ENCODE results near the gene INHBC. TPM values are rescaled to one million over a fixed set of nuclear protein-coding genes. Genes with fewer than 3 reads are reported as not detected.
"Not testable (repeated sequence)": the region's sequence is repeated elsewhere in the genome, so short reads cannot be mapped to it uniquely, and the experiment has no call there.

INHBC gene
- polyA plus RNA-seq, 1 of the 3 experiments (the other 2 are of a cell fraction) = 0.08 TPM

DNA sequence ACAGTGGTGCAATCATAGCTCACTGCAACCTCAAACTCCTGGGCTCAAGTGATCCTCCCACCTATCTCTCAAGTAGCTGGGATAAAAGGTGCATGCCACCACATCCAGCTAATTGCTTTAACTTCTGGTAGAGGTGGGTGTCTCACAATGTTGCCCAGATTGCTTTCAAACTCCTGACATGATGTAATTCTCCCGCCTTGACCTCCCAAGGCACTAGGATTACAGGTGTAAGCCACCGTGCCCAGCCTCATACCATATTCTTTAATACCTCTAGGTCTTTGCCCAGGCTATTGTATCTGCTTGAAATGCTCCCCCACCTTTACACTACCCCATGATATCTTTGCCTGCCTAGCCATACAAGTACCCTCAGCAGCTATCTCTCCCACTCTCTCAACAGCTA, 15.1 kb upstream of the INHBC start (continued):
- TF ChIP-seq, protein P1, sequence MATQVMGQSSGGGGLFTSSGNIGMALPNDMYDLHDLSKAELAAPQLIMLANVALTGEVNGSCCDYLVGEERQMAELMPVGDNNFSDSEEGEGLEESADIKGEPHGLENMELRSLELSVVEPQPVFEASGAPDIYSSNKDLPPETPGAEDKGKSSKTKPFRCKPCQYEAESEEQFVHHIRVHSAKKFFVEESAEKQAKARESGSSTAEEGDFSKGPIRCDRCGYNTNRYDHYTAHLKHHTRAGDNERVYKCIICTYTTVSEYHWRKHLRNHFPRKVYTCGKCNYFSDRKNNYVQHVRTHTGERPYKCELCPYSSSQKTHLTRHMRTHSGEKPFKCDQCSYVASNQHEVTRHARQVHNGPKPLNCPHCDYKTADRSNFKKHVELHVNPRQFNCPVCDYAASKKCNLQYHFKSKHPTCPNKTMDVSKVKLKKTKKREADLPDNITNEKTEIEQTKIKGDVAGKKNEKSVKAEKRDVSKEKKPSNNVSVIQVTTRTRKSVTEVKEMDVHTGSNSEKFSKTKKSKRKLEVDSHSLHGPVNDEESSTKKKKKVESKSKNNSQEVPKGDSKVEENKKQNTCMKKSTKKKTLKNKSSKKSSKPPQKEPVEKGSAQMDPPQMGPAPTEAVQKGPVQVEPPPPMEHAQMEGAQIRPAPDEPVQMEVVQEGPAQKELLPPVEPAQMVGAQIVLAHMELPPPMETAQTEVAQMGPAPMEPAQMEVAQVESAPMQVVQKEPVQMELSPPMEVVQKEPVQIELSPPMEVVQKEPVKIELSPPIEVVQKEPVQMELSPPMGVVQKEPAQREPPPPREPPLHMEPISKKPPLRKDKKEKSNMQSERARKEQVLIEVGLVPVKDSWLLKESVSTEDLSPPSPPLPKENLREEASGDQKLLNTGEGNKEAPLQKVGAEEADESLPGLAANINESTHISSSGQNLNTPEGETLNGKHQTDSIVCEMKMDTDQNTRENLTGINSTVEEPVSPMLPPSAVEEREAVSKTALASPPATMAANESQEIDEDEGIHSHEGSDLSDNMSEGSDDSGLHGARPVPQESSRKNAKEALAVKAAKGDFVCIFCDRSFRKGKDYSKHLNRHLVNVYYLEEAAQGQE (IDR thresholded peaks at IDR 0.05; ENCODE audit: low read depth, low read length) = no peak
- TF ChIP-seq SIN3A (IDR thresholded peaks at IDR 0.05; ENCODE audit: borderline replicate concordance, low read depth, low read length) (no peak), NRF1 (IDR thresholded peaks at IDR 0.05; ENCODE audit: low read depth, low read length) (no peak)
- TF ChIP-seq, protein P2, sequence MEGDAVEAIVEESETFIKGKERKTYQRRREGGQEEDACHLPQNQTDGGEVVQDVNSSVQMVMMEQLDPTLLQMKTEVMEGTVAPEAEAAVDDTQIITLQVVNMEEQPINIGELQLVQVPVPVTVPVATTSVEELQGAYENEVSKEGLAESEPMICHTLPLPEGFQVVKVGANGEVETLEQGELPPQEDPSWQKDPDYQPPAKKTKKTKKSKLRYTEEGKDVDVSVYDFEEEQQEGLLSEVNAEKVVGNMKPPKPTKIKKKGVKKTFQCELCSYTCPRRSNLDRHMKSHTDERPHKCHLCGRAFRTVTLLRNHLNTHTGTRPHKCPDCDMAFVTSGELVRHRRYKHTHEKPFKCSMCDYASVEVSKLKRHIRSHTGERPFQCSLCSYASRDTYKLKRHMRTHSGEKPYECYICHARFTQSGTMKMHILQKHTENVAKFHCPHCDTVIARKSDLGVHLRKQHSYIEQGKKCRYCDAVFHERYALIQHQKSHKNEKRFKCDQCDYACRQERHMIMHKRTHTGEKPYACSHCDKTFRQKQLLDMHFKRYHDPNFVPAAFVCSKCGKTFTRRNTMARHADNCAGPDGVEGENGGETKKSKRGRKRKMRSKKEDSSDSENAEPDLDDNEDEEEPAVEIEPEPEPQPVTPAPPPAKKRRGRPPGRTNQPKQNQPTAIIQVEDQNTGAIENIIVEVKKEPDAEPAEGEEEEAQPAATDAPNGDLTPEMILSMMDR (IDR thresholded peaks at IDR 0.05) = no peak

DNA sequence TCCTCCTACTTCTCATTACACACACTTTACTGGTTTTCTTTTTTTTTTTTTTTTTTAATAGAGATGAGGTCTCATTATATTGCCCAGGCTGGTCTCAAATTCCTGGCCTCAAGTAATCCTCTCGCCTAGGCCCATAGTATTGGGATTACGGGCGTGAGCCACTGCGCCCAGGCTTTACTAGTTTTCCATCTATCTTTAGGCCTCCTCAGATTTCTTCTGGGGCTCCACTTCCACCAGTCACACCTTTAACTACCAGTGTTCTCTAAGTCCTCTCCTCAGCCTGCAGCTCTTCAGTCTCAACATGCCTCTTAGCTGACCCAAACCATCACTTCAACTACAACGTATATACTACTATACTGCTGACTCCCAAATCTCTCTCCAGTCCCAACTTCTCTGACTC, 14.1 kb upstream of the INHBC start:
- peaks cover 81% of the 10 kb centered on the region for H3K79me2 ChIP-seq (ENCODE audit: insufficient read depth)
- no peak overlapping the region for H3K4me2 ChIP-seq
- ChIA-PET CTCF (interaction anchor here (1.0 to 1.2 kb wide), 2 partner anchors 18 to 39 kb away, joined by 3 read pairs; no protein-coding TSS in a partner anchor), POLR2A (no interaction called here)
- H3K4me1 ChIP-seq (ENCODE audit: control insufficient read depth in 1 of 2, insufficient read depth in 2 of 2, low read depth in 1 of 2, low read length in 1 of 2) = no peaks in the 10 kb centered on the region; a peak in 1 of 4 replicates
- no peaks in the 10 kb centered on the region for H3K9me3 ChIP-seq
- H3K4me3 ChIP-seq (ENCODE audit: low read depth in 2 of 2, low read length in 1 of 2) = no peak overlapping the region
- no peaks in the 10 kb centered on the region for H3K27me3 ChIP-seq (ENCODE audit: insufficient read depth)
- H2AFZ ChIP-seq (ENCODE audit: low read depth) = no peak overlapping the region
- H3K9me2 ChIP-seq = no peaks in the 10 kb centered on the region
- no peak for DNase-seq
- H3K36me3 ChIP-seq (replicated peaks in 1 of 2; ENCODE audit: control insufficient read depth in 1 of 2, insufficient read depth in 2 of 2, low read length in 1 of 2) = peaks cover 0 to 7% of the 10 kb centered on the region in 2 experiments
- no peak overlapping the region for H3K9ac ChIP-seq
- H3F3A ChIP-seq (replicated peaks; ENCODE audit: insufficient read depth) = peaks cover 13% of the 10 kb centered on the region
- TF ChIP-seq, protein P3, sequence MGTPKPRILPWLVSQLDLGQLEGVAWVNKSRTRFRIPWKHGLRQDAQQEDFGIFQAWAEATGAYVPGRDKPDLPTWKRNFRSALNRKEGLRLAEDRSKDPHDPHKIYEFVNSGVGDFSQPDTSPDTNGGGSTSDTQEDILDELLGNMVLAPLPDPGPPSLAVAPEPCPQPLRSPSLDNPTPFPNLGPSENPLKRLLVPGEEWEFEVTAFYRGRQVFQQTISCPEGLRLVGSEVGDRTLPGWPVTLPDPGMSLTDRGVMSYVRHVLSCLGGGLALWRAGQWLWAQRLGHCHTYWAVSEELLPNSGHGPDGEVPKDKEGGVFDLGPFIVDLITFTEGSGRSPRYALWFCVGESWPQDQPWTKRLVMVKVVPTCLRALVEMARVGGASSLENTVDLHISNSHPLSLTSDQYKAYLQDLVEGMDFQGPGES (IDR thresholded peaks at IDR 0.05; ENCODE audit: low read depth, low read length) = no peak
- TF ChIP-seq GABPA (IDR thresholded peaks at IDR 0.05; ENCODE audit: low read depth) (no peak), RCOR1 (IDR thresholded peaks at IDR 0.05; ENCODE audit: low read length) (no peak), RFX5 (IDR thresholded peaks at IDR 0.05; ENCODE audit: low read length) (no peak), EP300 (IDR thresholded peaks at IDR 0.05; ENCODE audit: borderline replicate concordance in 1 of 2, low read depth in 1 of 2, low read length in 1 of 2) (no peak), CHD2 (IDR thresholded peaks at IDR 0.05; ENCODE audit: low read length, partially characterized antibody) (no peak), SMC3 (IDR thresholded peaks at IDR 0.05; ENCODE audit: low read depth, low read length) (no peak), JUND (IDR thresholded peaks at IDR 0.05) (no peak), NRF1 (IDR thresholded peaks at IDR 0.05; ENCODE audit: low read depth, low read length) (no peak), TAF1 (IDR thresholded peaks at IDR 0.05; ENCODE audit: borderline replicate concordance, low read depth, low read length) (no peak), MXI1 (IDR thresholded peaks at IDR 0.05; ENCODE audit: low read depth, low read length) (no peak)
- TF ChIP-seq, protein P4, sequence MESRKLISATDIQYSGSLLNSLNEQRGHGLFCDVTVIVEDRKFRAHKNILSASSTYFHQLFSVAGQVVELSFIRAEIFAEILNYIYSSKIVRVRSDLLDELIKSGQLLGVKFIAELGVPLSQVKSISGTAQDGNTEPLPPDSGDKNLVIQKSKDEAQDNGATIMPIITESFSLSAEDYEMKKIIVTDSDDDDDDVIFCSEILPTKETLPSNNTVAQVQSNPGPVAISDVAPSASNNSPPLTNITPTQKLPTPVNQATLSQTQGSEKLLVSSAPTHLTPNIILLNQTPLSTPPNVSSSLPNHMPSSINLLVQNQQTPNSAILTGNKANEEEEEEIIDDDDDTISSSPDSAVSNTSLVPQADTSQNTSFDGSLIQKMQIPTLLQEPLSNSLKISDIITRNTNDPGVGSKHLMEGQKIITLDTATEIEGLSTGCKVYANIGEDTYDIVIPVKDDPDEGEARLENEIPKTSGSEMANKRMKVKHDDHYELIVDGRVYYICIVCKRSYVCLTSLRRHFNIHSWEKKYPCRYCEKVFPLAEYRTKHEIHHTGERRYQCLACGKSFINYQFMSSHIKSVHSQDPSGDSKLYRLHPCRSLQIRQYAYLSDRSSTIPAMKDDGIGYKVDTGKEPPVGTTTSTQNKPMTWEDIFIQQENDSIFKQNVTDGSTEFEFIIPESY (IDR thresholded peaks at IDR 0.05; ENCODE audit: borderline replicate concordance, low read depth) = no peak
- TF ChIP-seq, protein P5, sequence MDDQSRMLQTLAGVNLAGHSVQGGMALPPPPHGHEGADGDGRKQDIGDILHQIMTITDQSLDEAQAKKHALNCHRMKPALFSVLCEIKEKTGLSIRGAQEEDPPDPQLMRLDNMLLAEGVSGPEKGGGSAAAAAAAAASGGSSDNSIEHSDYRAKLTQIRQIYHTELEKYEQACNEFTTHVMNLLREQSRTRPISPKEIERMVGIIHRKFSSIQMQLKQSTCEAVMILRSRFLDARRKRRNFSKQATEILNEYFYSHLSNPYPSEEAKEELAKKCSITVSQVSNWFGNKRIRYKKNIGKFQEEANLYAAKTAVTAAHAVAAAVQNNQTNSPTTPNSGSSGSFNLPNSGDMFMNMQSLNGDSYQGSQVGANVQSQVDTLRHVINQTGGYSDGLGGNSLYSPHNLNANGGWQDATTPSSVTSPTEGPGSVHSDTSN (IDR thresholded peaks at IDR 0.05) = no peak
- WGBS (ENCODE audit: low lambda C conversion rate) = 95% methylated on average over 5 of the region's 5 CpGs
- no peak overlapping the region for H3K27ac ChIP-seq (ENCODE audit: low read depth in 2 of 2, low read length in 1 of 2)
- 0 out of 2 replicates have a peak, but pooled peaks cover 6% of the 10 kb centered on the region for H4K20me1 ChIP-seq (ENCODE audit: insufficient read depth)

DNA sequence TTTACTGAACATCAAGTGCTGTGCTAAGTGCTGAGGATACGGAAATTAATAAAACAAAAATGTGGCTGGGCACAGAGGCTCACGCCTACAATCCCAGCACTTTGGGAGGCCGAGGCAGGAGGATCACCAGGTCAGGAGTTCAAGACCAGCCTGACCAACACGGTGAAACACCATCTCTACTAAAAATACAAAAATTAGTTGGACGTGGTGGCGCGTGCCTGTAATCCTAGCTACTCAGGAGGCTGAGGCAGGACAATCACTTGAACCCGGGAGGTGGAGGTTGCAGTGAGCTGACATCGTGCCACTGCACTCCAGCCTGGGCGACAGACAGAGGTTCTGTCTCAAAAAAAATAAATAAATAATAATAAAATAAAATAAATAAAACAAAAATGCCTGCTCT, 7.6 kb upstream of the INHBC start:
- H3K9me3 ChIP-seq; H4K20me1 ChIP-seq (ENCODE audit: insufficient read depth); H2AFZ ChIP-seq (ENCODE audit: low read depth); H3K4me2 ChIP-seq; H3K27ac ChIP-seq (ENCODE audit: low read depth in 2 of 2, low read length in 1 of 2); H3K9me2 ChIP-seq; H3F3A ChIP-seq (replicated peaks; ENCODE audit: insufficient read depth); H3K4me3 ChIP-seq (ENCODE audit: low read depth in 2 of 2, low read length in 1 of 2); POLR2A ChIA-PET; H3K4me1 ChIP-seq (ENCODE audit: control insufficient read depth in 1 of 2, insufficient read depth in 2 of 2, low read depth in 1 of 2, low read length in 1 of 2); H3K9ac ChIP-seq; H3K27me3 ChIP-seq (ENCODE audit: insufficient read depth); H3K36me3 ChIP-seq (replicated peaks in 1 of 2; ENCODE audit: control insufficient read depth in 1 of 2, insufficient read depth in 2 of 2, low read length in 1 of 2); DNase-seq: not testable (repeated sequence)
- CTCF ChIA-PET = interaction anchor here (0.6 to 2.7 kb wide), 3 partner anchors 25 to 119 kb away, joined by 3 to 12 read pairs (median 3); no protein-coding TSS in a partner anchor
- WGBS (ENCODE audit: low lambda C conversion rate) = 96% methylated on average over 10 of the region's 10 CpGs
- H3K79me2 ChIP-seq (ENCODE audit: insufficient read depth) = peaks cover 78% of the 10 kb centered on the region
